H1 (cell line): Measurements from ENCODE around the gene MAGI2. TPM values are rescaled to one million over a fixed set of nuclear protein-coding genes. Genes with fewer than 3 reads are reported as not detected.

Experiments used
- RBBP5 ChIP-seq: IDR thresholded peaks from 2 replicates; pipeline ENCODE4 v1.7.1; 2012; ENCODE audit warnings: low read depth, mild to moderate bottlenecking, inconsistent platforms, low read length, moderate library complexity, borderline replicate concordance
- RNF2 ChIP-seq: fragments of 200-900, 300-1000 bp; sonication (generic); IDR thresholded peaks from 2 replicates; pipeline ENCODE4 v1.7.1; 2016; ENCODE audit warnings: borderline replicate concordance, low read depth, mild to moderate bottlenecking, antibody characterized with exemption, low read length; ENCODE audit not compliant: poor library complexity, severe bottlenecking; ENCODE audit errors: missing control alignments
- polyA plus RNA-seq, 7 experiments: library from polyadenylated mRNA; depleted of rRNA in 3 of 7; stranded (reverse) in 5 of 7; unstranded in 2 of 7; fragments of >200 nt in 5 of 7; fragments of 200-250 nt in 2 of 7; gene quantifications; 1 replicate in 5 of 7; 2 replicates in 1 of 7; 4 replicates in 1 of 7; pipeline versions ENCODE4 v1.2.1 to v1.2.3, GENCODE V29; 2011 to 2013; ENCODE audit warnings: missing spikeins in 2 of 7, mixed read lengths in 2 of 7
- total RNA-seq: library from RNA; stranded (reverse); fragmentation: NEBNext Ultra II Directional; extraction: Animal tissue kit (Norgen Biotek cat#: 25700); gene quantifications from 2 replicates; pipeline ENCODE4 v1.2.1, GENCODE V29; 2021
- TF ChIP-seq, protein P1 (sequence below): IDR thresholded peaks from 2 replicates; pipeline ENCODE4 v1.6.1; 2012; ENCODE audit warnings: low read length, inconsistent platforms
- TF ChIP-seq, protein P2 (sequence below): fragments of 300-600 bp; sonication (generic); IDR thresholded peaks from 2 replicates; pipeline ENCODE4 v1.7.1; 2012; ENCODE audit warnings: low read length, moderate library complexity, mild to moderate bottlenecking, inconsistent platforms; ENCODE audit not compliant: insufficient replicate concordance

The MAGI2 gene
- total and polyA plus RNA-seq, 2 of the 8 experiments (the other 6 are each of a cell fraction or from before 2014, with no cell fraction given): 6.0 to 27.3 TPM

DNA sequence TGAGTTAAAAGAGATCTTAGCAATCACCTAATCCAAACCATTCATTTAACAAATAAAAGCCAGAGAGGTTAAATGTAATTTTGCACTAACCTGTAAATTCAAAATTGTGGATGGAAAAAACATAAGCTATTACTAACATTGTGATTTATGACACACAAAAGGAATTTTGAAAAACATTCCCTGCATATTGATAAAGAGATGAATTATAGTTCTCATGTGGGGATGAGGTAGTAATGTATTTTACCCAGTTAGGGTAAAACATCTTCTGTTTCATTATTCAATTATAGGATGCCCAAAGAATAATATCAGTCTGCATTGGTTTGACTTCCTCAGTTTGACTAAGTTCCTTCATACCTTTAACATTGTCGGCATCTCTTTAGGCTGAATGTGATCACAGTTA lies 1093.6 kb downstream of the MAGI2 start (continued):
- TF ChIP-seq, protein P1, sequence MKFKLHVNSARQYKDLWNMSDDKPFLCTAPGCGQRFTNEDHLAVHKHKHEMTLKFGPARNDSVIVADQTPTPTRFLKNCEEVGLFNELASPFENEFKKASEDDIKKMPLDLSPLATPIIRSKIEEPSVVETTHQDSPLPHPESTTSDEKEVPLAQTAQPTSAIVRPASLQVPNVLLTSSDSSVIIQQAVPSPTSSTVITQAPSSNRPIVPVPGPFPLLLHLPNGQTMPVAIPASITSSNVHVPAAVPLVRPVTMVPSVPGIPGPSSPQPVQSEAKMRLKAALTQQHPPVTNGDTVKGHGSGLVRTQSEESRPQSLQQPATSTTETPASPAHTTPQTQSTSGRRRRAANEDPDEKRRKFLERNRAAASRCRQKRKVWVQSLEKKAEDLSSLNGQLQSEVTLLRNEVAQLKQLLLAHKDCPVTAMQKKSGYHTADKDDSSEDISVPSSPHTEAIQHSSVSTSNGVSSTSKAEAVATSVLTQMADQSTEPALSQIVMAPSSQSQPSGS: no peak
- TF ChIP-seq, protein P2, sequence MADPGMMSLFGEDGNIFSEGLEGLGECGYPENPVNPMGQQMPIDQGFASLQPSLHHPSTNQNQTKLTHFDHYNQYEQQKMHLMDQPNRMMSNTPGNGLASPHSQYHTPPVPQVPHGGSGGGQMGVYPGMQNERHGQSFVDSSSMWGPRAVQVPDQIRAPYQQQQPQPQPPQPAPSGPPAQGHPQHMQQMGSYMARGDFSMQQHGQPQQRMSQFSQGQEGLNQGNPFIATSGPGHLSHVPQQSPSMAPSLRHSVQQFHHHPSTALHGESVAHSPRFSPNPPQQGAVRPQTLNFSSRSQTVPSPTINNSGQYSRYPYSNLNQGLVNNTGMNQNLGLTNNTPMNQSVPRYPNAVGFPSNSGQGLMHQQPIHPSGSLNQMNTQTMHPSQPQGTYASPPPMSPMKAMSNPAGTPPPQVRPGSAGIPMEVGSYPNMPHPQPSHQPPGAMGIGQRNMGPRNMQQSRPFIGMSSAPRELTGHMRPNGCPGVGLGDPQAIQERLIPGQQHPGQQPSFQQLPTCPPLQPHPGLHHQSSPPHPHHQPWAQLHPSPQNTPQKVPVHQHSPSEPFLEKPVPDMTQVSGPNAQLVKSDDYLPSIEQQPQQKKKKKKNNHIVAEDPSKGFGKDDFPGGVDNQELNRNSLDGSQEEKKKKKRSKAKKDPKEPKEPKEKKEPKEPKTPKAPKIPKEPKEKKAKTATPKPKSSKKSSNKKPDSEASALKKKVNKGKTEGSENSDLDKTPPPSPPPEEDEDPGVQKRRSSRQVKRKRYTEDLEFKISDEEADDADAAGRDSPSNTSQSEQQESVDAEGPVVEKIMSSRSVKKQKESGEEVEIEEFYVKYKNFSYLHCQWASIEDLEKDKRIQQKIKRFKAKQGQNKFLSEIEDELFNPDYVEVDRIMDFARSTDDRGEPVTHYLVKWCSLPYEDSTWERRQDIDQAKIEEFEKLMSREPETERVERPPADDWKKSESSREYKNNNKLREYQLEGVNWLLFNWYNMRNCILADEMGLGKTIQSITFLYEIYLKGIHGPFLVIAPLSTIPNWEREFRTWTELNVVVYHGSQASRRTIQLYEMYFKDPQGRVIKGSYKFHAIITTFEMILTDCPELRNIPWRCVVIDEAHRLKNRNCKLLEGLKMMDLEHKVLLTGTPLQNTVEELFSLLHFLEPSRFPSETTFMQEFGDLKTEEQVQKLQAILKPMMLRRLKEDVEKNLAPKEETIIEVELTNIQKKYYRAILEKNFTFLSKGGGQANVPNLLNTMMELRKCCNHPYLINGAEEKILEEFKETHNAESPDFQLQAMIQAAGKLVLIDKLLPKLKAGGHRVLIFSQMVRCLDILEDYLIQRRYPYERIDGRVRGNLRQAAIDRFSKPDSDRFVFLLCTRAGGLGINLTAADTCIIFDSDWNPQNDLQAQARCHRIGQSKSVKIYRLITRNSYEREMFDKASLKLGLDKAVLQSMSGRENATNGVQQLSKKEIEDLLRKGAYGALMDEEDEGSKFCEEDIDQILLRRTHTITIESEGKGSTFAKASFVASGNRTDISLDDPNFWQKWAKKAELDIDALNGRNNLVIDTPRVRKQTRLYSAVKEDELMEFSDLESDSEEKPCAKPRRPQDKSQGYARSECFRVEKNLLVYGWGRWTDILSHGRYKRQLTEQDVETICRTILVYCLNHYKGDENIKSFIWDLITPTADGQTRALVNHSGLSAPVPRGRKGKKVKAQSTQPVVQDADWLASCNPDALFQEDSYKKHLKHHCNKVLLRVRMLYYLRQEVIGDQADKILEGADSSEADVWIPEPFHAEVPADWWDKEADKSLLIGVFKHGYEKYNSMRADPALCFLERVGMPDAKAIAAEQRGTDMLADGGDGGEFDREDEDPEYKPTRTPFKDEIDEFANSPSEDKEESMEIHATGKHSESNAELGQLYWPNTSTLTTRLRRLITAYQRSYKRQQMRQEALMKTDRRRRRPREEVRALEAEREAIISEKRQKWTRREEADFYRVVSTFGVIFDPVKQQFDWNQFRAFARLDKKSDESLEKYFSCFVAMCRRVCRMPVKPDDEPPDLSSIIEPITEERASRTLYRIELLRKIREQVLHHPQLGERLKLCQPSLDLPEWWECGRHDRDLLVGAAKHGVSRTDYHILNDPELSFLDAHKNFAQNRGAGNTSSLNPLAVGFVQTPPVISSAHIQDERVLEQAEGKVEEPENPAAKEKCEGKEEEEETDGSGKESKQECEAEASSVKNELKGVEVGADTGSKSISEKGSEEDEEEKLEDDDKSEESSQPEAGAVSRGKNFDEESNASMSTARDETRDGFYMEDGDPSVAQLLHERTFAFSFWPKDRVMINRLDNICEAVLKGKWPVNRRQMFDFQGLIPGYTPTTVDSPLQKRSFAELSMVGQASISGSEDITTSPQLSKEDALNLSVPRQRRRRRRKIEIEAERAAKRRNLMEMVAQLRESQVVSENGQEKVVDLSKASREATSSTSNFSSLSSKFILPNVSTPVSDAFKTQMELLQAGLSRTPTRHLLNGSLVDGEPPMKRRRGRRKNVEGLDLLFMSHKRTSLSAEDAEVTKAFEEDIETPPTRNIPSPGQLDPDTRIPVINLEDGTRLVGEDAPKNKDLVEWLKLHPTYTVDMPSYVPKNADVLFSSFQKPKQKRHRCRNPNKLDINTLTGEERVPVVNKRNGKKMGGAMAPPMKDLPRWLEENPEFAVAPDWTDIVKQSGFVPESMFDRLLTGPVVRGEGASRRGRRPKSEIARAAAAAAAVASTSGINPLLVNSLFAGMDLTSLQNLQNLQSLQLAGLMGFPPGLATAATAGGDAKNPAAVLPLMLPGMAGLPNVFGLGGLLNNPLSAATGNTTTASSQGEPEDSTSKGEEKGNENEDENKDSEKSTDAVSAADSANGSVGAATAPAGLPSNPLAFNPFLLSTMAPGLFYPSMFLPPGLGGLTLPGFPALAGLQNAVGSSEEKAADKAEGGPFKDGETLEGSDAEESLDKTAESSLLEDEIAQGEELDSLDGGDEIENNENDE: no peak
- no peak for TF ChIP-seq RBBP5
- no peak for TF ChIP-seq RNF2
